ENCODE measurements around the gene SNX32.

SNX32 gene

DNA sequence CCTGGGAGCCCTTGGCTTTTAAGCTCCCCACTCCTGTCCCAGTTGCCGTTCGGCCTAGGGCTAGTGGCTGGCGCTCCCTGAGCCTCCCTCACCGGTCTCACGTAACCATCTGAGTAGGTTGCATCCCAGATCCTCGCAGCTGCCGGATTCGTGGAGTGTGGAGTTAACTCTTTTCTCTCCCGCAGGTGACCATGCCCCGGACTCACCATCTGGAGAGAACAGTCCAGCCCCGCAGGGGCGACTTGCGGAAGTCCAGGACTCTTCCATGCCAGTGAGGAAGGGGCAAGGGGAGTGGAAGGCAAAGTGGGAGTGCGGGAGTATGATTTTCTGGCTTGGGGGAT is 27.4 kb downstream of the SNX32 start:
- Histone ChIP-seq H3K4me3 (ENCODE audit: low read depth, low read length) (peak overlapping the region; percentile 90), H3K79me2 (peaks cover 5% of the 10 kb centered on the region), H2AFZ (peak overlapping the region; percentile 80), H3K27me3 (ENCODE audit: control insufficient read depth, insufficient read depth, low read length) (no peaks in the 10 kb centered on the region), H3K9me3 (ENCODE audit: control insufficient read depth, low read length) (no peaks in the 10 kb centered on the region), H3K4me2 (ENCODE audit: low read length) (peak overlapping the region; percentile 97), H3K36me3 (ENCODE audit: control insufficient read depth, insufficient read depth, low read length) (no peaks in the 10 kb centered on the region), H3K9ac (peak overlapping the region; percentile 84), H3K27ac (peak overlapping the region; percentile 100), H3K4me1 (peaks cover 9% of the 10 kb centered on the region)
- TF ChIP-seq, protein P1, sequence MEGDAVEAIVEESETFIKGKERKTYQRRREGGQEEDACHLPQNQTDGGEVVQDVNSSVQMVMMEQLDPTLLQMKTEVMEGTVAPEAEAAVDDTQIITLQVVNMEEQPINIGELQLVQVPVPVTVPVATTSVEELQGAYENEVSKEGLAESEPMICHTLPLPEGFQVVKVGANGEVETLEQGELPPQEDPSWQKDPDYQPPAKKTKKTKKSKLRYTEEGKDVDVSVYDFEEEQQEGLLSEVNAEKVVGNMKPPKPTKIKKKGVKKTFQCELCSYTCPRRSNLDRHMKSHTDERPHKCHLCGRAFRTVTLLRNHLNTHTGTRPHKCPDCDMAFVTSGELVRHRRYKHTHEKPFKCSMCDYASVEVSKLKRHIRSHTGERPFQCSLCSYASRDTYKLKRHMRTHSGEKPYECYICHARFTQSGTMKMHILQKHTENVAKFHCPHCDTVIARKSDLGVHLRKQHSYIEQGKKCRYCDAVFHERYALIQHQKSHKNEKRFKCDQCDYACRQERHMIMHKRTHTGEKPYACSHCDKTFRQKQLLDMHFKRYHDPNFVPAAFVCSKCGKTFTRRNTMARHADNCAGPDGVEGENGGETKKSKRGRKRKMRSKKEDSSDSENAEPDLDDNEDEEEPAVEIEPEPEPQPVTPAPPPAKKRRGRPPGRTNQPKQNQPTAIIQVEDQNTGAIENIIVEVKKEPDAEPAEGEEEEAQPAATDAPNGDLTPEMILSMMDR (IDR thresholded peaks at IDR 0.05): no peak

DNA sequence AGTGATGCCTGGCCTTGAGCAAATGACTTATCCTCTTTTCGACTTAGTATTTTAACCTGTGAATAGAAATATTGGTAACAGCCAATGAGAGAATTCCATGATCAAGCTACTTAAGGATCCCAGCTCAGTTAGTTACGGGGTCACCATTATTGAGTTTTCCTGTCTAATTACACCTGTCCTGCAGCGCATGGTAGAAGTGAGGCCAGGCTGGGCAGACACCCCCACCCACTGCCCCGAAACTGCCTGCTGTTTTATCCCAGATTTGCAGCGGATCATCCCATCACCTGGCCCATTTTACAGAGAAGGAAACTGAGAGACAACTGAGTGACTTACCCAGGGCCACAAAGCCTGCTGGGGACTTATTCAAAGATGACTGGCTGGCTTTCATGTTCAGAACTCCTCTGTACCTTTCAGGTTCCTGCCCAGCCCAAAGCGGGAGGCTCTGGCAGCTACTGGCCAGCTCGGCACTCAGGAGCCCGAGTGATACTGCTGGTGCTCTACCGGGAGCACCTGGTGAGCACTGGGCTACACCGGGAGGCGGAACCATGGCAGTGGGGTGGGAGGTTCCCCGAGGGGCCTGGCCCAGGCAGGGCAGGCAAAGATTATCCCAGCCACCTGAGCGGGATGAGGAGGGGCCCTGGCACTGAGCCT is 27.9 kb downstream of the SNX32 start:
- Histone ChIP-seq H3K27ac (no peak overlapping the region), H3K36me3 (ENCODE audit: control insufficient read depth, insufficient read depth, low read length) (no peaks in the 10 kb centered on the region), H3K9me3 (ENCODE audit: control insufficient read depth, low read length) (no peaks in the 10 kb centered on the region), H3K79me2 (peaks cover 4% of the 10 kb centered on the region), H3K4me1 (peaks cover 5% of the 10 kb centered on the region), H2AFZ (no peak overlapping the region), H3K27me3 (ENCODE audit: control insufficient read depth, insufficient read depth, low read length) (no peaks in the 10 kb centered on the region), H3K9ac (no peak overlapping the region), H3K4me3 (ENCODE audit: low read depth, low read length) (peak overlapping the region; percentile 90), H3K4me2 (ENCODE audit: low read length) (peak overlapping the region; percentile 97)
- TF ChIP-seq, protein P1 (IDR thresholded peaks at IDR 0.05): no peak

DNA sequence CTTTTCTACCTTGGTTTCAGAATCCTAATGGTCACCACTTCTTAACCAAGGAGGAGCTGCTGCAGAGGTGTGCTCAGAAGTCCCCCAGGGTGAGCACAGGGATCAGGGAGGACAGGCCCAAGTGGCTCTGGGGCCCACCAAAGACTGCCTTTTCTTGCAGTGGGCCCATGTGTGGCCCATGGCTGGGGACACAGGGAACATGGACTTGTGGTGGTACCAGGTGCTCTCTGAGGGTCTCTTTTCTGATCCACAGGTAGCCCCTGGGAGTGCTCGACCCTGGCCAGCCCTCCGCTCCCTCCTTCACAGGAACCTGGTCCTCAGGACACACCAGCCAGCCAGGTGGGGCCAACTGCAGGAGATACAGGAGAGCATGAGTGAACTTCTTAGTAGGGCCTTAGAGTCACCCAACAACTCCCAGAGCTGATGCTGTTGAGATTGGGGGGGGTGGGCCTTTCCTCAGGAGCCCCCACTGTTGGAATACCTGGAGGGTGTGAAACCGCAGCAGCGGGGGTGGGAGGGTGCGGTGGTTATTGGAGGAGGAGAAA is 28.5 kb downstream of the SNX32 start:
- TF ChIP-seq, protein P1 (IDR thresholded peaks at IDR 0.05): no peak
- no peak overlapping the region for H3K27ac ChIP-seq
- H3K36me3 ChIP-seq (ENCODE audit: control insufficient read depth, insufficient read depth, low read length): no peaks in the 10 kb centered on the region

DNA sequence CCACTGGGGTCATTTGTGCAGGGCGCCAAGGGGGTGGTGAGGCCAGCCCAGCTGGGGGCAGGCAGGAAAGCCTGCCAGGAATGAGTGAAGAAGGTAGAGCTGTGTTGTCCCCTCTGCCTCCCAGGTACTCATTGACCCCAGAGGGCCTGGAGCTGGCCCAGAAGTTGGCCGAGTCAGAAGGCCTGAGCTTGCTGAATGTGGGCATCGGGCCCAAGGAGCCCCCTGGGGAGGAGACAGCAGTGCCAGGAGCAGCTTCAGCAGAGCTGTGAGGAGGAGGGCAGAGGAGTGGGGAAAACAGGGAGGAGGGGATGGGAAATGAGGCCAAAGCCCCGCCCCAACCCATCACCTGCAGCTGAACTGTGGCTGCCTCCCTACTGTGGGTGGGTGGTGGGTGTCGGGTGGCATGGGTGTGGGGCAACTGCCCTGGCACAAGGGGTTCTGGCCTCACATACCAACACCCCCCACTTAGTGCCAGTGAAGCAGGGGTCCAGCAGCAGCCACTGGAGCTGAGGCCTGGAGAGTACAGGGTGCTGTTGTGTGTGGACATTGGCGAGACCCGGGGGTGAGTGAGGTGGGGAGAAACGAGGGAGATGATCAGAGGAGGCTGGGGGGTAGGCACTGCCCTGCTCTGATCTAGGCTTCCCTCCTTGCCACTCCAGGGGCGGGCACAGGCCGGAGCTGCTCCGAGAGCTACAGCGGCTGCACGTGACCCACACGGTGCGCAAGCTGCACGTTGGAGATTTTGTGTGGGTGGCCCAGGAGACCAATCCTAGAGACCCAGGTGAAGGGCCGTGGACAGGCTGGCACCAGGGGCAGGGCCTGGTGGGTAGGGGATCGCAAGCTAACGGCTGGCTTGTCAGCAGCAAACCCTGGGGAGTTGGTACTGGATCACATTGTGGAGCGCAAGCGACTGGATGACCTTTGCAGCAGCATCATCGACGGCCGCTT is 29.5 kb downstream of the SNX32 start:
- Histone ChIP-seq H3K9ac (no peak overlapping the region), H3K4me2 (ENCODE audit: low read length) (no peak overlapping the region), H3K36me3 (ENCODE audit: control insufficient read depth, insufficient read depth, low read length) (no peaks in the 10 kb centered on the region), H3K27me3 (ENCODE audit: control insufficient read depth, insufficient read depth, low read length) (no peaks in the 10 kb centered on the region), H3K79me2 (peaks cover 2% of the 10 kb centered on the region), H3K4me3 (ENCODE audit: low read depth, low read length) (no peak overlapping the region), H3K4me1 (peaks cover 5% of the 10 kb centered on the region), H3K9me3 (ENCODE audit: control insufficient read depth, low read length) (no peaks in the 10 kb centered on the region), H3K27ac (no peak overlapping the region), H2AFZ (no peak overlapping the region)
- TF ChIP-seq, protein P1 (IDR thresholded peaks at IDR 0.05): no peak

More for the DNA sequence above, 28.5 kb downstream of the SNX32 start:
- Histone ChIP-seq H3K9me3 (ENCODE audit: control insufficient read depth, low read length) (no peaks in the 10 kb centered on the region), H3K27me3 (ENCODE audit: control insufficient read depth, insufficient read depth, low read length) (no peaks in the 10 kb centered on the region), H3K79me2 (peaks cover 2% of the 10 kb centered on the region), H3K4me3 (ENCODE audit: low read depth, low read length) (no peak overlapping the region), H3K4me2 (ENCODE audit: low read length) (no peak overlapping the region), H3K4me1 (peaks cover 5% of the 10 kb centered on the region), H2AFZ (no peak overlapping the region), H3K9ac (no peak overlapping the region)
